HG03159 (cell line): ENCODE results near the gene GSTK1.
"Not testable (repeated sequence)": the region's sequence is repeated elsewhere in the genome, so short reads cannot be mapped to it uniquely, and the experiment has no call there.

Source experiments
- ATAC-seq: cut with Tn5 transposase; IDR thresholded peaks from one replicate; pipeline ENCODE4 v1.9.1; 2021; ENCODE audit warnings: mild to moderate bottlenecking, moderate library complexity; ENCODE audit not compliant: unreplicated experiment

GSTK1 gene

GRCh38 chr7:143269251-143269650 lies 6.0 kb downstream of the GSTK1 start:
- no peak for ATAC-seq

- no peak for ATAC-seq
Measured at GRCh38 chr7:143271240-143271639, 8.0 kb downstream of the GSTK1 start.

GRCh38 chr7:143272871-143273270 lies 9.6 kb downstream of the GSTK1 start:
- ATAC-seq, result no peak

- ATAC-seq, result no peak
Measured at GRCh38 chr7:143279186-143280098, 16.2 kb downstream of the GSTK1 start.

GRCh38 chr7:143280160-143280559 lies 16.9 kb downstream of the GSTK1 start:
- no peak for ATAC-seq

- ATAC-seq, result no peak
Measured at GRCh38 chr7:143280566-143280965, 17.3 kb downstream of the GSTK1 start.

- ATAC-seq, result no peak
Measured at GRCh38 chr7:143281529-143281928, 18.3 kb downstream of the GSTK1 start.

- no peak for ATAC-seq
Measured at GRCh38 chr7:143282124-143282523, 18.9 kb downstream of the GSTK1 start.

GRCh38 chr7:143283381-143283780 lies 20.1 kb downstream of the GSTK1 start:
- no peak for ATAC-seq

GRCh38 chr7:143284591-143285469 lies 21.6 kb downstream of the GSTK1 start, which contains the start of gene TMEM139:
TMEM139 (plus strand) TSS chr7:143284958; CDS start chr7:143285958, 1,000 bp downstream.
- no peak for ATAC-seq

GRCh38 chr7:143285470-143285778 lies 22.2 kb downstream of the GSTK1 start:
- ATAC-seq, result no peak

GRCh38 chr7:143285806-143286521 lies 22.7 kb downstream of the GSTK1 start:
- ATAC-seq, result no peak

- no peak for ATAC-seq
Measured at GRCh38 chr7:143286522-143286890, 23.3 kb downstream of the GSTK1 start.

GRCh38 chr7:143287339-143287934 lies 24.2 kb downstream of the GSTK1 start:
- no peak for ATAC-seq

- peak; percentile 91 for ATAC-seq
Measured at GRCh38 chr7:143287935-143288826, 24.9 kb downstream of the GSTK1 start, which contains the start of gene CASP2. CASP2 (plus strand) TSS chr7:143288351; CDS start chr7:143288456, 105 bp downstream.

GRCh38 chr7:143288836-143289235 lies 25.6 kb downstream of the GSTK1 start:
- peak; percentile 0 for ATAC-seq

- no peak for ATAC-seq
Measured at GRCh38 chr7:143289421-143289820, 26.2 kb downstream of the GSTK1 start.

- not testable (repeated sequence) for ATAC-seq
Measured at GRCh38 chr7:143289888-143290287, 26.6 kb downstream of the GSTK1 start.

- no peak for ATAC-seq
Measured at GRCh38 chr7:143290293-143290692, 27.1 kb downstream of the GSTK1 start.

- no peak for ATAC-seq
Measured at GRCh38 chr7:143292876-143293275, 29.6 kb downstream of the GSTK1 start.
